GM23338 (cell line): ENCODE measurements around the gene PLEKHA7. TPM values are rescaled to one million over a fixed set of nuclear protein-coding genes. Genes with fewer than 3 reads are reported as not detected.

Experiments used
- ATAC-seq: fragments of 200-7000 bp; cut with Tn5 transposase; 3 replicates; pipeline ENCODE4 v1.9.1; 2020
- DNase-seq: peaks from one replicate; pipeline ENCODE4 v3.0.0-alpha.2; 2015; ENCODE audit warnings: low spot score
- H2AFZ ChIP-seq: fragments of 200-600 bp; sonication (generic); 2 replicates; pipeline ENCODE4 v1.8.0; 2016; ENCODE audit warnings: antibody characterized with exemption, mild to moderate bottlenecking, moderate library complexity
- H3F3A ChIP-seq: fragments of 200-600 bp; sonication (generic); replicated peaks from 2 replicates; pipeline ENCODE4 v1.8.0; 2017; ENCODE audit warnings: antibody characterized with exemption, mixed run types, low read depth
- H3K27ac ChIP-seq: fragments of 200-600 bp; sonication (generic); 2 replicates; pipeline ENCODE4 v1.6.1; 2016; ENCODE audit warnings: low read depth
- H3K27me3 ChIP-seq: fragments of 200-600 bp; sonication (generic); 2 replicates; pipeline ENCODE4 v1.8.0; 2016; ENCODE audit warnings: mild to moderate bottlenecking, mixed run types, moderate library complexity; ENCODE audit not compliant: insufficient read depth
- H3K36me3 ChIP-seq: fragments of 200-600 bp; sonication (generic); 2 replicates; pipeline ENCODE4 v1.8.0; 2016; ENCODE audit warnings: mild to moderate bottlenecking; ENCODE audit not compliant: insufficient read depth
- H3K4me1 ChIP-seq: fragments of 200-600 bp; sonication (generic); 2 replicates; pipeline ENCODE4 v1.8.0; 2016; ENCODE audit warnings: mild to moderate bottlenecking, moderate library complexity; ENCODE audit not compliant: insufficient read depth
- H3K4me2 ChIP-seq: fragments of 200-600 bp; sonication (generic); 2 replicates; pipeline ENCODE4 v1.7.1; 2017; ENCODE audit warnings: mixed run types
- H3K4me3 ChIP-seq: fragments of 200-600 bp; sonication (generic); 2 replicates; pipeline ENCODE4 v1.6.1; 2016; ENCODE audit warnings: mixed run types
- H3K79me2 ChIP-seq: fragments of 200-600 bp; sonication (generic); replicated peaks from 2 replicates; pipeline ENCODE4 v1.8.0; 2017; ENCODE audit warnings: mild to moderate bottlenecking; ENCODE audit not compliant: insufficient read depth
- H3K9me2 ChIP-seq: fragments of 200-600 bp; sonication (generic); 2 replicates; pipeline ENCODE4 v1.8.0; 2017; ENCODE audit not compliant: insufficient read depth
- H4K20me1 ChIP-seq: fragments of 200-600 bp; sonication (generic); replicated peaks from 2 replicates; pipeline ENCODE4 v1.8.0; 2017; ENCODE audit warnings: mild to moderate bottlenecking; ENCODE audit not compliant: insufficient read depth
- H3K27ac Mint-ChIP-seq: 2 replicates; pipeline ENCODE4 v1.8.0; 2020; ENCODE audit warnings: inconsistent platforms, mild to moderate bottlenecking, moderate library complexity, mixed read lengths
- H3K27me3 Mint-ChIP-seq: 3 replicates; pipeline ENCODE4 v1.8.0; 2022; ENCODE audit warnings: low read depth, mild to moderate bottlenecking, moderate library complexity, mixed read lengths, inconsistent platforms; ENCODE audit not compliant: insufficient read depth, poor library complexity
- H3K36me3 Mint-ChIP-seq: 3 replicates; pipeline ENCODE4 v1.8.0; 2021; ENCODE audit warnings: low read depth, mild to moderate bottlenecking, inconsistent platforms, moderate library complexity, mixed read lengths
- H3K4me1 Mint-ChIP-seq: 3 replicates; pipeline ENCODE4 v1.8.0; 2020; ENCODE audit warnings: mild to moderate bottlenecking, inconsistent platforms, mixed read lengths
- H3K4me3 Mint-ChIP-seq: 3 replicates; pipeline ENCODE4 v1.8.0; 2021; ENCODE audit warnings: moderate library complexity, mild to moderate bottlenecking, inconsistent platforms, mixed read lengths
- H3K9me3 Mint-ChIP-seq: 3 replicates; pipeline ENCODE4 v1.8.0; 2020; ENCODE audit warnings: moderate library complexity, mild to moderate bottlenecking, inconsistent platforms, mixed read lengths
- CREB1 ChIP-seq: fragments of 250-450 bp; sonication (Bioruptor Pico); IDR thresholded peaks from 2 replicates; pipeline ENCODE4 v1.5.0; 2020; ENCODE audit warnings: low read depth, mild to moderate bottlenecking, moderate library complexity
- EZH2 ChIP-seq: fragments of 200-600 bp; sonication (generic); IDR thresholded peaks from one replicate; pipeline ENCODE4 v1.8.0; 2017; ENCODE audit warnings: antibody characterized with exemption, mild to moderate bottlenecking, low read depth; ENCODE audit not compliant: unreplicated experiment
- EZH2phosphoT487 ChIP-seq: fragments of 200-600 bp; sonication (generic); IDR thresholded peaks from one replicate; pipeline ENCODE4 v1.8.1; 2018; ENCODE audit warnings: antibody characterized with exemption; ENCODE audit not compliant: unreplicated experiment
- JUNB ChIP-seq: IDR thresholded peaks from one replicate; pipeline ENCODE4 v1.6.1; 2016; ENCODE audit warnings: antibody characterized with exemption; ENCODE audit not compliant: unreplicated experiment
- NANOG ChIP-seq: IDR thresholded peaks from 2 replicates; pipeline ENCODE4 v1.6.1; 2016; ENCODE audit warnings: antibody characterized with exemption, borderline replicate concordance
- POLR2AphosphoS5 ChIP-seq: IDR thresholded peaks from 2 replicates; pipeline ENCODE4 v1.6.1; 2016; ENCODE audit warnings: antibody characterized with exemption, low read depth
- STAT1 ChIP-seq: IDR thresholded peaks from one replicate; pipeline ENCODE4 v1.6.1; 2016; ENCODE audit warnings: antibody characterized with exemption; ENCODE audit not compliant: unreplicated experiment
- ZNF114 ChIP-seq: fragments of 250-450 bp; sonication (Bioruptor Pico); IDR thresholded peaks from 2 replicates; pipeline ENCODE4 v1.5.0; 2020; ENCODE audit warnings: mild to moderate bottlenecking, moderate library complexity
- ZNF331 ChIP-seq: fragments of 250-450 bp; sonication (Bioruptor Pico); IDR thresholded peaks from 2 replicates; pipeline ENCODE4 v1.5.0; 2020; ENCODE audit warnings: low read depth, mild to moderate bottlenecking, moderate library complexity
- polyA plus RNA-seq: library from polyadenylated mRNA; unstranded; fragments of >200 nt; fragmentation: Nextera tagmentation; extraction: Ambion mirVana; gene quantifications from 2 replicates; pipeline ENCODE4 v1.2.1, GENCODE V29; 2016
- total RNA-seq: library from RNA; depleted of rRNA; stranded (reverse); fragments of >200 nt; shearing (Covaris generic); gene quantifications from 2 replicates; pipeline ENCODE4 v1.2.3, GENCODE V29; 2014
- TF ChIP-seq, protein P1 (sequence below): fragments of 250-450 bp; sonication (Bioruptor Pico); IDR thresholded peaks from 2 replicates; pipeline ENCODE4 v1.5.0; 2020; ENCODE audit warnings: mild to moderate bottlenecking, moderate library complexity
- TF ChIP-seq, protein P2 (sequence below): IDR thresholded peaks from 2 replicates; pipeline ENCODE4 v1.6.1; 2016; ENCODE audit warnings: antibody characterized with exemption
- TF ChIP-seq, protein P3 (sequence below), 2 experiments: fragments of 200-600 bp in 1 of 2; sonication (generic) in 1 of 2; conservative IDR thresholded peaks; 2 replicates each; pipeline versions ENCODE4 v1.5.1 to v1.6.1; 2016 to 2017; ENCODE audit warnings: antibody characterized with exemption in 2 of 2, low read depth in 2 of 2, mild to moderate bottlenecking in 2 of 2, moderate library complexity in 1 of 2
- TF ChIP-seq, protein P4 (sequence below): IDR thresholded peaks from one replicate; pipeline ENCODE4 v1.6.1; 2018; ENCODE audit warnings: antibody characterized with exemption; ENCODE audit not compliant: unreplicated experiment

PLEKHA7 gene
- total and polyA plus RNA-seq, 2 experiments from 2014 or later, result 9.7 to 15.8 TPM

DNA sequence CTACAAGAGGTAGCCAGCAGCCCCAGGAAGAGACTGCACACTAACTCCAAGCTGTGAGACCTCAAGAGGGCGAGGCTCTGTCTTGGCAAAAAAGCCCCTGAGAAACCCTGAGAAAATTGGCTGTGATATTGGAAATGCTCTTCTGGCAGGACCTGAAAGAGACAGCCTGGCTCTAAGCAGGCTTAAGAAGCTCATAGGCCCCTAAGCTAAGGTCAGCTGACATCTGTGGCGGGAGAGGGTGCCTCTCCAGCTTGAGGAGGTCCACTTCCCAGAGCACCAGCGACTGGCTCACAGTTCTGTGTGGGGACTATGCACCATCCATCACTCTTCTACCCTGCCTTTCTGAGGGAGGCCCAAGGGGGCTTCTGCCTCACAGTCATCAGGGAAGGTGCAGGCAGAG, 12.4 kb downstream of the PLEKHA7 start:
- Mint-ChIP-seq H3K4me1 (peaks cover 12% of the 10 kb centered on the region), H3K36me3 (peaks cover 8% of the 10 kb centered on the region; the same call in 1 of the 3 replicates), H3K27me3 (no peaks in the 10 kb centered on the region), H3K27ac (no peak overlapping the region), H3K4me3 (no peak overlapping the region), H3K9me3 (no peaks in the 10 kb centered on the region)
- H3F3A ChIP-seq, result no peaks in the 10 kb centered on the region
- H3K9me2 ChIP-seq, result no peaks in the 10 kb centered on the region
- ATAC-seq (no peak), DNase-seq (no peak)
- H3K4me1 ChIP-seq, result 0 out of 2 replicates have a peak, but pooled peaks cover 3% of the 10 kb centered on the region
- no peaks in the 10 kb centered on the region for H3K27me3 ChIP-seq
- H3K36me3 ChIP-seq, result no peaks in the 10 kb centered on the region
- H3K27ac ChIP-seq, result no peak overlapping the region
- no peak overlapping the region for H2AFZ ChIP-seq
- H3K79me2 ChIP-seq, result peaks cover 21% of the 10 kb centered on the region
- no peak overlapping the region for H3K4me3 ChIP-seq
- peaks cover 4% of the 10 kb centered on the region for H4K20me1 ChIP-seq
- no peak overlapping the region for H3K4me2 ChIP-seq
- TF ChIP-seq STAT1, result no peak
- TF ChIP-seq, protein P1, sequence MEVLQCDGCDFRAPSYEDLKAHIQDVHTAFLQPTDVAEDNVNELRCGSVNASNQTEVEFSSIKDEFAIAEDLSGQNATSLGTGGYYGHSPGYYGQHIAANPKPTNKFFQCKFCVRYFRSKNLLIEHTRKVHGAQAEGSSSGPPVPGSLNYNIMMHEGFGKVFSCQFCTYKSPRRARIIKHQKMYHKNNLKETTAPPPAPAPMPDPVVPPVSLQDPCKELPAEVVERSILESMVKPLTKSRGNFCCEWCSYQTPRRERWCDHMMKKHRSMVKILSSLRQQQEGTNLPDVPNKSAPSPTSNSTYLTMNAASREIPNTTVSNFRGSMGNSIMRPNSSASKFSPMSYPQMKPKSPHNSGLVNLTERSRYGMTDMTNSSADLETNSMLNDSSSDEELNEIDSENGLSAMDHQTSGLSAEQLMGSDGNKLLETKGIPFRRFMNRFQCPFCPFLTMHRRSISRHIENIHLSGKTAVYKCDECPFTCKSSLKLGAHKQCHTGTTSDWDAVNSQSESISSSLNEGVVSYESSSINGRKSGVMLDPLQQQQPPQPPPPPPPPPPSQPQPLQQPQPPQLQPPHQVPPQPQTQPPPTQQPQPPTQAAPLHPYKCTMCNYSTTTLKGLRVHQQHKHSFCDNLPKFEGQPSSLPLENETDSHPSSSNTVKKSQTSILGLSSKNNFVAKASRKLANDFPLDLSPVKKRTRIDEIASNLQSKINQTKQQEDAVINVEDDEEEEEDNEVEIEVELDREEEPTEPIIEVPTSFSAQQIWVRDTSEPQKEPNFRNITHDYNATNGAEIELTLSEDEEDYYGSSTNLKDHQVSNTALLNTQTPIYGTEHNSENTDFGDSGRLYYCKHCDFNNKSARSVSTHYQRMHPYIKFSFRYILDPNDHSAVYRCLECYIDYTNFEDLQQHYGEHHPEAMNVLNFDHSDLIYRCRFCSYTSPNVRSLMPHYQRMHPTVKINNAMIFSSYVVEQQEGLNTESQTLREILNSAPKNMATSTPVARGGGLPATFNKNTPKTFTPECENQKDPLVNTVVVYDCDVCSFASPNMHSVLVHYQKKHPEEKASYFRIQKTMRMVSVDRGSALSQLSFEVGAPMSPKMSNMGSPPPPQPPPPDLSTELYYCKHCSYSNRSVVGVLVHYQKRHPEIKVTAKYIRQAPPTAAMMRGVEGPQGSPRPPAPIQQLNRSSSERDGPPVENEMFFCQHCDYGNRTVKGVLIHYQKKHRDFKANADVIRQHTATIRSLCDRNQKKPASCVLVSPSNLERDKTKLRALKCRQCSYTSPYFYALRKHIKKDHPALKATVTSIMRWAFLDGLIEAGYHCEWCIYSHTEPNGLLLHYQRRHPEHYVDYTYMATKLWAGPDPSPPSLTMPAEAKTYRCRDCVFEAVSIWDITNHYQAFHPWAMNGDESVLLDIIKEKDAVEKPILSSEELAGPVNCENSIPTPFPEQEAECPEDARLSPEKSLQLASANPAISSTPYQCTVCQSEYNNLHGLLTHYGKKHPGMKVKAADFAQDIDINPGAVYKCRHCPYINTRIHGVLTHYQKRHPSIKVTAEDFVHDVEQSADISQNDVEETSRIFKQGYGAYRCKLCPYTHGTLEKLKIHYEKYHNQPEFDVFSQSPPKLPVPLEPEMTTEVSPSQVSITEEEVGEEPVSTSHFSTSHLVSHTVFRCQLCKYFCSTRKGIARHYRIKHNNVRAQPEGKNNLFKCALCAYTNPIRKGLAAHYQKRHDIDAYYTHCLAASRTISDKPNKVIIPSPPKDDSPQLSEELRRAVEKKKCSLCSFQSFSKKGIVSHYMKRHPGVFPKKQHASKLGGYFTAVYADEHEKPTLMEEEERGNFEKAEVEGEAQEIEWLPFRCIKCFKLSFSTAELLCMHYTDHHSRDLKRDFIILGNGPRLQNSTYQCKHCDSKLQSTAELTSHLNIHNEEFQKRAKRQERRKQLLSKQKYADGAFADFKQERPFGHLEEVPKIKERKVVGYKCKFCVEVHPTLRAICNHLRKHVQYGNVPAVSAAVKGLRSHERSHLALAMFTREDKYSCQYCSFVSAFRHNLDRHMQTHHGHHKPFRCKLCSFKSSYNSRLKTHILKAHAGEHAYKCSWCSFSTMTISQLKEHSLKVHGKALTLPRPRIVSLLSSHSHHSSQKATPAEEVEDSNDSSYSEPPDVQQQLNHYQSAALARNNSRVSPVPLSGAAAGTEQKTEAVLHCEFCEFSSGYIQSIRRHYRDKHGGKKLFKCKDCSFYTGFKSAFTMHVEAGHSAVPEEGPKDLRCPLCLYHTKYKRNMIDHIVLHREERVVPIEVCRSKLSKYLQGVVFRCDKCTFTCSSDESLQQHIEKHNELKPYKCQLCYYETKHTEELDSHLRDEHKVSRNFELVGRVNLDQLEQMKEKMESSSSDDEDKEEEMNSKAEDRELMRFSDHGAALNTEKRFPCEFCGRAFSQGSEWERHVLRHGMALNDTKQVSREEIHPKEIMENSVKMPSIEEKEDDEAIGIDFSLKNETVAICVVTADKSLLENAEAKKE (CRISPR knock-in tag), result no peak
- TF ChIP-seq POLR2AphosphoS5, result no peak
- TF ChIP-seq, protein P2, sequence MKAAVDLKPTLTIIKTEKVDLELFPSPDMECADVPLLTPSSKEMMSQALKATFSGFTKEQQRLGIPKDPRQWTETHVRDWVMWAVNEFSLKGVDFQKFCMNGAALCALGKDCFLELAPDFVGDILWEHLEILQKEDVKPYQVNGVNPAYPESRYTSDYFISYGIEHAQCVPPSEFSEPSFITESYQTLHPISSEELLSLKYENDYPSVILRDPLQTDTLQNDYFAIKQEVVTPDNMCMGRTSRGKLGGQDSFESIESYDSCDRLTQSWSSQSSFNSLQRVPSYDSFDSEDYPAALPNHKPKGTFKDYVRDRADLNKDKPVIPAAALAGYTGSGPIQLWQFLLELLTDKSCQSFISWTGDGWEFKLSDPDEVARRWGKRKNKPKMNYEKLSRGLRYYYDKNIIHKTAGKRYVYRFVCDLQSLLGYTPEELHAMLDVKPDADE, result no peak
- TF ChIP-seq EZH2, result no peak
- no peak for TF ChIP-seq JUNB
- TF ChIP-seq, protein P3, sequence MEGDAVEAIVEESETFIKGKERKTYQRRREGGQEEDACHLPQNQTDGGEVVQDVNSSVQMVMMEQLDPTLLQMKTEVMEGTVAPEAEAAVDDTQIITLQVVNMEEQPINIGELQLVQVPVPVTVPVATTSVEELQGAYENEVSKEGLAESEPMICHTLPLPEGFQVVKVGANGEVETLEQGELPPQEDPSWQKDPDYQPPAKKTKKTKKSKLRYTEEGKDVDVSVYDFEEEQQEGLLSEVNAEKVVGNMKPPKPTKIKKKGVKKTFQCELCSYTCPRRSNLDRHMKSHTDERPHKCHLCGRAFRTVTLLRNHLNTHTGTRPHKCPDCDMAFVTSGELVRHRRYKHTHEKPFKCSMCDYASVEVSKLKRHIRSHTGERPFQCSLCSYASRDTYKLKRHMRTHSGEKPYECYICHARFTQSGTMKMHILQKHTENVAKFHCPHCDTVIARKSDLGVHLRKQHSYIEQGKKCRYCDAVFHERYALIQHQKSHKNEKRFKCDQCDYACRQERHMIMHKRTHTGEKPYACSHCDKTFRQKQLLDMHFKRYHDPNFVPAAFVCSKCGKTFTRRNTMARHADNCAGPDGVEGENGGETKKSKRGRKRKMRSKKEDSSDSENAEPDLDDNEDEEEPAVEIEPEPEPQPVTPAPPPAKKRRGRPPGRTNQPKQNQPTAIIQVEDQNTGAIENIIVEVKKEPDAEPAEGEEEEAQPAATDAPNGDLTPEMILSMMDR (conservative IDR thresholded peaks at IDR 0.05; ENCODE audit: low read depth in 2 of 2), result no peak
- TF ChIP-seq ZNF331 (CRISPR knock-in tag), result no peak
- TF ChIP-seq NANOG, result no peak
- no peak for TF ChIP-seq ZNF114 (CRISPR knock-in tag)
- TF ChIP-seq EZH2phosphoT487, result no peak
- TF ChIP-seq, protein P4, sequence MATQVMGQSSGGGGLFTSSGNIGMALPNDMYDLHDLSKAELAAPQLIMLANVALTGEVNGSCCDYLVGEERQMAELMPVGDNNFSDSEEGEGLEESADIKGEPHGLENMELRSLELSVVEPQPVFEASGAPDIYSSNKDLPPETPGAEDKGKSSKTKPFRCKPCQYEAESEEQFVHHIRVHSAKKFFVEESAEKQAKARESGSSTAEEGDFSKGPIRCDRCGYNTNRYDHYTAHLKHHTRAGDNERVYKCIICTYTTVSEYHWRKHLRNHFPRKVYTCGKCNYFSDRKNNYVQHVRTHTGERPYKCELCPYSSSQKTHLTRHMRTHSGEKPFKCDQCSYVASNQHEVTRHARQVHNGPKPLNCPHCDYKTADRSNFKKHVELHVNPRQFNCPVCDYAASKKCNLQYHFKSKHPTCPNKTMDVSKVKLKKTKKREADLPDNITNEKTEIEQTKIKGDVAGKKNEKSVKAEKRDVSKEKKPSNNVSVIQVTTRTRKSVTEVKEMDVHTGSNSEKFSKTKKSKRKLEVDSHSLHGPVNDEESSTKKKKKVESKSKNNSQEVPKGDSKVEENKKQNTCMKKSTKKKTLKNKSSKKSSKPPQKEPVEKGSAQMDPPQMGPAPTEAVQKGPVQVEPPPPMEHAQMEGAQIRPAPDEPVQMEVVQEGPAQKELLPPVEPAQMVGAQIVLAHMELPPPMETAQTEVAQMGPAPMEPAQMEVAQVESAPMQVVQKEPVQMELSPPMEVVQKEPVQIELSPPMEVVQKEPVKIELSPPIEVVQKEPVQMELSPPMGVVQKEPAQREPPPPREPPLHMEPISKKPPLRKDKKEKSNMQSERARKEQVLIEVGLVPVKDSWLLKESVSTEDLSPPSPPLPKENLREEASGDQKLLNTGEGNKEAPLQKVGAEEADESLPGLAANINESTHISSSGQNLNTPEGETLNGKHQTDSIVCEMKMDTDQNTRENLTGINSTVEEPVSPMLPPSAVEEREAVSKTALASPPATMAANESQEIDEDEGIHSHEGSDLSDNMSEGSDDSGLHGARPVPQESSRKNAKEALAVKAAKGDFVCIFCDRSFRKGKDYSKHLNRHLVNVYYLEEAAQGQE, result no peak
- no peak for TF ChIP-seq CREB1
